ENCODE results near the gene TMEM131L. TPM values are rescaled to one million over a fixed set of nuclear protein-coding genes. Genes with fewer than 3 reads are reported as not detected.

TMEM131L gene
- total and polyA plus RNA-seq, 4 donors: 4.9 to 41.3 (median 12.9) TPM

- WGBS: 83% methylated on average over 1 of the region's 1 CpG
- H3K27ac ChIP-seq (ENCODE audit: low read depth in 1 of 2, low read length in 2 of 2): no peak overlapping the region
- no peak for TF ChIP-seq YY1 (IDR thresholded peaks at IDR 0.05)
- H3K9me3 ChIP-seq (ENCODE audit: control insufficient read depth in 4 of 4, low read length in 3 of 4): no peaks in the 10 kb centered on the region
- H3K27me3 ChIP-seq (ENCODE audit: control insufficient read depth in 4 of 4, insufficient read depth in 4 of 4, low read length in 3 of 4): no peaks in the 10 kb centered on the region
- H3K4me1 ChIP-seq (ENCODE audit: control insufficient read depth in 4 of 4, insufficient read depth in 4 of 4, low read length in 3 of 4): no peaks in the 10 kb centered on the region
- no peak overlapping the region for H3K9ac ChIP-seq (ENCODE audit: low read depth in 1 of 2, low read length in 2 of 2)
- peaks cover 6 to 78% (median 63%) of the 10 kb centered on the region in 4 donors for H3K36me3 ChIP-seq (ENCODE audit: control insufficient read depth in 4 of 4, insufficient read depth in 3 of 4, low read depth in 1 of 4, low read length in 3 of 4)
- DNase-seq (ENCODE audit: low spot score): no peak
- H3K4me3 ChIP-seq (ENCODE audit: low read depth in 1 of 3, low read length in 3 of 3): no peak overlapping the region
Measured at GRCh38 chr4:153620352-153620751, 154.2 kb downstream of the TMEM131L start.

GRCh38 chr4:153622093-153622492, 155.9 kb downstream of the TMEM131L start:
- DNase-seq (ENCODE audit: low spot score): no peak
- Histone ChIP-seq H3K36me3 (ENCODE audit: control insufficient read depth in 4 of 4, insufficient read depth in 3 of 4, low read depth in 1 of 4, low read length in 3 of 4) (peaks cover 5 to 78% (median 68%) of the 10 kb centered on the region in 4 donors), H3K4me3 (ENCODE audit: low read depth in 1 of 3, low read length in 3 of 3) (no peak overlapping the region), H3K9ac (ENCODE audit: low read depth in 1 of 2, low read length in 2 of 2) (no peak overlapping the region), H3K27me3 (ENCODE audit: control insufficient read depth in 4 of 4, insufficient read depth in 4 of 4, low read length in 3 of 4) (no peaks in the 10 kb centered on the region), H3K9me3 (ENCODE audit: control insufficient read depth in 4 of 4, low read length in 3 of 4) (no peaks in the 10 kb centered on the region), H3K27ac (ENCODE audit: low read depth in 1 of 2, low read length in 2 of 2) (no peak overlapping the region), H3K4me1 (ENCODE audit: control insufficient read depth in 4 of 4, insufficient read depth in 4 of 4, low read length in 3 of 4) (no peaks in the 10 kb centered on the region)
- TF ChIP-seq RXRA (IDR thresholded peaks at IDR 0.05) (no peak), HNF4G (IDR thresholded peaks at IDR 0.05) (no peak), REST (IDR thresholded peaks at IDR 0.05) (no peak), TAF1 (conservative IDR thresholded peaks at IDR 0.05) (no peak), FOXA1 (IDR thresholded peaks at IDR 0.05) (no peak), EGR1 (IDR thresholded peaks at IDR 0.05; ENCODE audit: low read depth in 2 of 2) (no peak), JUND (IDR thresholded peaks at IDR 0.05) (no peak)
- WGBS: 94% methylated on average over 5 of the region's 5 CpGs

GRCh38 chr4:153622778-153623240, 156.6 kb downstream of the TMEM131L start:
- no peaks in the 10 kb centered on the region for H3K9me3 ChIP-seq (ENCODE audit: control insufficient read depth in 4 of 4, low read length in 3 of 4)
- no peaks in the 10 kb centered on the region for H3K27me3 ChIP-seq (ENCODE audit: control insufficient read depth in 4 of 4, insufficient read depth in 4 of 4, low read length in 3 of 4)
- peaks cover 4 to 77% (median 68%) of the 10 kb centered on the region in 4 donors for H3K36me3 ChIP-seq (ENCODE audit: control insufficient read depth in 4 of 4, insufficient read depth in 3 of 4, low read depth in 1 of 4, low read length in 3 of 4)
- no peak overlapping the region for H3K27ac ChIP-seq (ENCODE audit: low read depth in 1 of 2, low read length in 2 of 2)
- TF ChIP-seq RAD21 (IDR thresholded peaks at IDR 0.05) (no peak), RXRA (IDR thresholded peaks at IDR 0.05) (no peak)
- H3K9ac ChIP-seq (ENCODE audit: low read depth in 1 of 2, low read length in 2 of 2): no peak overlapping the region
- WGBS: 76% methylated on average over 12 of the region's 12 CpGs
- no peaks in the 10 kb centered on the region for H3K4me1 ChIP-seq (ENCODE audit: control insufficient read depth in 4 of 4, insufficient read depth in 4 of 4, low read length in 3 of 4)
- no peak overlapping the region for H3K4me3 ChIP-seq (ENCODE audit: low read depth in 1 of 3, low read length in 3 of 3)
- no peak for DNase-seq (ENCODE audit: low spot score)

DNA sequence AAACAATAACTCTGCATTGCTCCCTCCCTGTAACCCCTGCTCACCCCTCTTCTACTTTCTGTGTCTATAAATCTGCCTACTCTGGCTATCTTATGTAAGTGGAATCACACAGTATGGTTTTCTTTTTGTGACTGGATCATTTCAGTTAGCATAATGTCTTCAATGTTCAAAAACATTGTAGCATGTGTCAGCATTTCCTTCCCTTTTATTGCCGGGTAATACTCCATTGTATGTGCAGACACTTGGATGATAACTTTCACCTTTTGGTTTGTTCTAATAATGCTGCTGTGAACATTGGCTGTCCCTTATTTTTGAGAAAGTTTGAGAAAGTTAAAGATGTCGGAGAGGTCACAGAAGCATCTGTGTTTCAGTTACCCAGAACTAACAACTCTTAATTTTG, 157.3 kb downstream of the TMEM131L start:
- Histone ChIP-seq H3K36me3 (ENCODE audit: control insufficient read depth in 4 of 4, insufficient read depth in 3 of 4, low read depth in 1 of 4, low read length in 3 of 4) (peaks cover 4 to 81% (median 73%) of the 10 kb centered on the region in 4 donors), H3K9ac (ENCODE audit: low read depth in 1 of 2, low read length in 2 of 2) (no peak overlapping the region)

More for the DNA sequence above, 157.3 kb downstream of the TMEM131L start:
- Histone ChIP-seq H3K4me1 (ENCODE audit: control insufficient read depth in 4 of 4, insufficient read depth in 4 of 4, low read length in 3 of 4) (no peaks in the 10 kb centered on the region), H3K4me3 (ENCODE audit: low read depth in 1 of 3, low read length in 3 of 3) (no peak overlapping the region), H3K27me3 (ENCODE audit: control insufficient read depth in 4 of 4, insufficient read depth in 4 of 4, low read length in 3 of 4) (no peaks in the 10 kb centered on the region), H3K27ac (ENCODE audit: low read depth in 1 of 2, low read length in 2 of 2) (no peak overlapping the region), H3K9me3 (ENCODE audit: control insufficient read depth in 4 of 4, low read length in 3 of 4) (no peaks in the 10 kb centered on the region)
- DNase-seq (ENCODE audit: low spot score): no peak
- TF ChIP-seq, protein P1, sequence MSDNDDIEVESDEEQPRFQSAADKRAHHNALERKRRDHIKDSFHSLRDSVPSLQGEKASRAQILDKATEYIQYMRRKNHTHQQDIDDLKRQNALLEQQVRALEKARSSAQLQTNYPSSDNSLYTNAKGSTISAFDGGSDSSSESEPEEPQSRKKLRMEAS (IDR thresholded peaks at IDR 0.05): no peak
- no peak for TF ChIP-seq JUND (IDR thresholded peaks at IDR 0.05)
- TF ChIP-seq ATF3 (IDR thresholded peaks at IDR 0.05): no peak
- TF ChIP-seq FOXA1 (IDR thresholded peaks at IDR 0.05): no peak
- TF ChIP-seq EGR1 (IDR thresholded peaks at IDR 0.05; ENCODE audit: low read depth in 2 of 2): no peak
- WGBS: 84% methylated on average over 2 of the region's 2 CpGs
